MCF 10A (cell line): ENCODE results near the gene SMPD1. TPM values are rescaled to one million over a fixed set of nuclear protein-coding genes. Genes with fewer than 3 reads are reported as not detected.

Source experiments
- BruUV-seq: library from RNA; stranded (reverse); fragments of 400-500 nt; replicated peaks from 2 replicates; lab custom pipeline; 2021; lab: Mats Ljungman, UMichigan
- CTCF ChIA-PET: fragments of 300-600 bp; sonication (Branson Sonifier 250); formaldehyde crosslinking; extraction: SDS; loops from one replicate; lab custom pipeline; 2021; ENCODE audit warnings: antibody characterized with exemption, inconsistent platforms; lab: Yijun Ruan, JAX
- POLR2A ChIA-PET: fragments of 300-600, 350-650 bp; sonication (Branson Sonifier 250); formaldehyde crosslinking; extraction: SDS; loops from one replicate; lab custom pipeline; 2020; ENCODE audit warnings: antibody characterized with exemption, inconsistent platforms; lab: Yijun Ruan, JAX
- DNase-seq: peaks from one replicate; pipeline ENCODE4 v3.0.0-alpha.2; 2018; ENCODE audit not compliant: unreplicated experiment
- H3K27ac Mint-ChIP-seq: one replicate; pipeline ENCODE4 v1.8.0; 2022; ENCODE audit warnings: mild to moderate bottlenecking, low read depth, mixed read lengths; ENCODE audit not compliant: unreplicated experiment
- H3K27me3 Mint-ChIP-seq: one replicate; pipeline ENCODE4 v1.8.0; 2022; ENCODE audit warnings: mixed read lengths; ENCODE audit not compliant: insufficient read depth, unreplicated experiment
- H3K36me3 Mint-ChIP-seq: one replicate; pipeline ENCODE4 v1.8.0; 2022; ENCODE audit warnings: mild to moderate bottlenecking, moderate library complexity, mixed read lengths; ENCODE audit not compliant: insufficient read depth, unreplicated experiment
- H3K4me1 Mint-ChIP-seq: one replicate; pipeline ENCODE4 v1.8.0; 2022; ENCODE audit warnings: mixed read lengths; ENCODE audit not compliant: insufficient read depth, unreplicated experiment
- H3K4me3 Mint-ChIP-seq: one replicate; pipeline ENCODE4 v1.8.0; 2022; ENCODE audit warnings: mild to moderate bottlenecking, moderate library complexity, mixed read lengths; ENCODE audit not compliant: unreplicated experiment
- H3K9me3 Mint-ChIP-seq: one replicate; pipeline ENCODE4 v1.8.0; 2022; ENCODE audit warnings: mixed read lengths; ENCODE audit not compliant: unreplicated experiment
- intact Hi-C: fragments of 100-400 bp; cut with micrococcal nuclease; formaldehyde crosslinking; loops from 2 replicates; pipeline ENCODE4 v1.14.1; 2022
- total RNA-seq: library from RNA; stranded (reverse); gene quantifications from 2 replicates; pipeline ENCODE4 v1.2.3, GENCODE V29; 2022
- TF ChIP-seq, protein P1 (sequence below): fragments of 200-600 bp; IDR thresholded peaks from one replicate; pipeline ENCODE4 v1.8.0; 2022; ENCODE audit warnings: antibody characterized with exemption, mild to moderate bottlenecking; ENCODE audit not compliant: unreplicated experiment

The SMPD1 gene
- total RNA-seq, 1 experiment from 2014 or later: 15.0 TPM

DNA sequence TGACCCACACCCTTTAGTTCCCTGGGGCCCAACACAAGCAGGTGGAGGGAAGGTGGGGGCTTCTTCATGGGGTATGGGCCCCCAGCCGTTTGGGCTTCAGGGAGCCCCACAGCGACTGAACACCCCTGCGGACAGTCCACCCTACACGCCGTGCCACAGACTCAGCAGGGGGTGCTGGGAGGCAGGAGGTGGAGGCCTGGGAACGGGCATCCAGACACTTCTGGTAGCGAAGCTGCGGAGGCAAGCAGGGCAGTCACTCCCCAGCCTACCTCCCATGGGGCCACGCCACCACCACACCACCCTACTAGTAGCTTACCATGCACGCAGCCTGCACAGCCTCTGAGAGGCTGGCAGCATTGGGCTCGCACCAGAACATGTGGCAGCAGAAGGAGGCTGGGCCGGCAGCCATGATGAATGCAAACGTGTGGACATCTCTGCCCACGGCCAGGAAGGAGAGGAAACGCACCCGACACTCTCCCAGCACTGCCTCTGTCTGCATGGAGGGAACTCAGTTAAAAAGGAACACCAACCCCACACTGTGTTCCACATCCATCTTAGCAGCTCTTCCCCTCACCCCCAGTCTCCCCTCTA, 5.3 kb downstream of the SMPD1 start:
- Mint-ChIP-seq H3K36me3 (no peaks in the 10 kb centered on the region), H3K9me3 (no peaks in the 10 kb centered on the region), H3K27ac (no peak overlapping the region), H3K27me3 (peaks cover 32% of the 10 kb centered on the region), H3K4me3 (no peak overlapping the region), H3K4me1 (peaks cover 5% of the 10 kb centered on the region)
- TF ChIP-seq, protein P1, sequence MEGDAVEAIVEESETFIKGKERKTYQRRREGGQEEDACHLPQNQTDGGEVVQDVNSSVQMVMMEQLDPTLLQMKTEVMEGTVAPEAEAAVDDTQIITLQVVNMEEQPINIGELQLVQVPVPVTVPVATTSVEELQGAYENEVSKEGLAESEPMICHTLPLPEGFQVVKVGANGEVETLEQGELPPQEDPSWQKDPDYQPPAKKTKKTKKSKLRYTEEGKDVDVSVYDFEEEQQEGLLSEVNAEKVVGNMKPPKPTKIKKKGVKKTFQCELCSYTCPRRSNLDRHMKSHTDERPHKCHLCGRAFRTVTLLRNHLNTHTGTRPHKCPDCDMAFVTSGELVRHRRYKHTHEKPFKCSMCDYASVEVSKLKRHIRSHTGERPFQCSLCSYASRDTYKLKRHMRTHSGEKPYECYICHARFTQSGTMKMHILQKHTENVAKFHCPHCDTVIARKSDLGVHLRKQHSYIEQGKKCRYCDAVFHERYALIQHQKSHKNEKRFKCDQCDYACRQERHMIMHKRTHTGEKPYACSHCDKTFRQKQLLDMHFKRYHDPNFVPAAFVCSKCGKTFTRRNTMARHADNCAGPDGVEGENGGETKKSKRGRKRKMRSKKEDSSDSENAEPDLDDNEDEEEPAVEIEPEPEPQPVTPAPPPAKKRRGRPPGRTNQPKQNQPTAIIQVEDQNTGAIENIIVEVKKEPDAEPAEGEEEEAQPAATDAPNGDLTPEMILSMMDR: no peak
- BruUV-seq: no TSS peak
- DNase-seq: no peak
- ChIA-PET CTCF (interaction anchor here (0.5 to 1.3 kb wide), 5 partner anchors 9 to 409 kb away, joined by 3 to 5 read pairs (median 3); partner anchors contain the start of gene OR52L1), POLR2A (no interaction called here)
- intact Hi-C loops: no loop called here

GRCh38 chr11:6397156-6397555, 6.9 kb downstream of the SMPD1 start:
- Mint-ChIP-seq H3K4me3 (no peak overlapping the region), H3K27ac (no peak overlapping the region), H3K36me3 (no peaks in the 10 kb centered on the region), H3K9me3 (no peaks in the 10 kb centered on the region), H3K27me3 (peaks cover 32% of the 10 kb centered on the region), H3K4me1 (no peaks in the 10 kb centered on the region)
- POLR2A ChIA-PET: no interaction called here
- no TSS peak for BruUV-seq
- DNase-seq: no peak
- intact Hi-C loops: no loop called here
- TF ChIP-seq, protein P1: no peak
- CTCF ChIA-PET: interaction anchor here (0.9 to 1.3 kb wide), 3 partner anchors 9 to 48 kb away, joined by 3 to 5 read pairs (median 4); no protein-coding TSS in a partner anchor

DNA sequence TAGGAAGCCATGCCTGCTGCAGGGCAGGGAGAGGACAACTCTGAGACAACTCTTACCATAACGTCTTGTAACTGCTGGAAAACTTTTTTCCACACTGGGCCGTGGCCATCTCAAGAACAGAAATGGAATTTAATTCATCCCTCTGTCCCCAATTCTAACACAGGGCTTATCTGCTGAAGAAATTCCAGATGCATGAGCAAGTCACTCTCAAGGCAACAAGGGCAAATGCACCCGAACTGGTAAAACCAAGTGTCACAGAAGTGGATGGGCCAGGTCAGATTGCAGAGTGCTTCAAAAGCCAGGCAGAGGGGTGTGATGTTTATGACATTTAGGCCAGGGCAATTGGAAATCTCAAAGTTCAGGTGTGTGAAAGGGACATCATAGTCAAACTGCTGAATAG, 7.4 kb downstream of the SMPD1 start:
- ChIA-PET CTCF (interaction anchor here (0.7 to 2.9 kb wide), 3 partner anchors 19 to 1924 kb away, joined by 3 to 20 read pairs (median 4); no protein-coding TSS in a partner anchor), POLR2A (no interaction called here)
- TF ChIP-seq, protein P1: no peak
- no peaks in the 10 kb centered on the region for H3K9me3 Mint-ChIP-seq
- no peak for DNase-seq
- no peak overlapping the region for H3K27ac Mint-ChIP-seq
- peaks cover 32% of the 10 kb centered on the region for H3K27me3 Mint-ChIP-seq
- H3K36me3 Mint-ChIP-seq: no peaks in the 10 kb centered on the region
- no peaks in the 10 kb centered on the region for H3K4me1 Mint-ChIP-seq
- no TSS peak for BruUV-seq
- intact Hi-C loops: no loop called here
- no peak overlapping the region for H3K4me3 Mint-ChIP-seq

DNA sequence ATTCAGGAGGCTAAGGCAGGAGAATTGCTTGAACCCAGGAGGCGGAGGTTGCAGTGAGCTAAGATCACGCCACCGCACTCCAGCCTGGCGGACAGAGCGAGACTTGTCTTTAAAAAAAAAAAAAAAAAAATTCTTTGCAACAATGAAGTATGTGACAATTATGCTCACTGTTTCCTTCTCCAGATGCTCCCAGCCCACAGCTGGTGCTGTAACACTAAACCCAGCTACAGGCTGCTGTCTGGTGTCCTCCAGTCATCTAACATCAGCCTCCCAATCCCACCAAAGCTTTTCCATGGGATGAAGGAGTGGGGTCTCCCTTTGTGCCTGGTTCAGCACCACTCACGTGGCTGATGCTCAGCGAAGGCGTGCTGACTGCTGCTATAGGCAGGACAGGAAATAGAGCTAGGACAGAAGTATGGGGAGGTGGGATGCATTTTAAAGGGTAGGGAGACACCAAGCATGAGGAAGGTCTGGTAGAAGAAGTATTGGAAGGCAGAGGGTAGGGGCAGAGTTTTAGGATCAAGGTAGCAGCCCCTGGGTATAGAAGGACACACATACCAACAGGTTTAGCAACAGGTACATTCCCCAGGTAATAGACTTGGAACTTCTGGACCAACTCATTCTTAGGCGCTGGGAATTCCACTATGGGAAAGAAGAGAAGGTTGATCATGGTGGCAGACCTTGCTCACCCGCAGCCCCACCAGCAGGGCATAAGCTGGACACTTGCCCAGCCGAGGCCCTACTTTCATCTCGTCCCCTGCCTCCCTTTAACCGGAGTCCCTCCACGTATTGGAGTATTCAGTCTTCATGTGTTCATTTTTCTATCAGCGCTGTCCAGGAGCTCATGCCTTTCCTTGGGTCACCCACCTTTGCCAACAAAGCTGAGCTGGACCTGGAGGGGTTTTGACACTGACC, 10.4 kb downstream of the SMPD1 start:
- no peak overlapping the region for H3K27ac Mint-ChIP-seq
- CTCF ChIA-PET: interaction anchor here (0.5 to 2.9 kb wide), 8 partner anchors 15 to 620 kb away, joined by 3 to 20 read pairs (median 4); no protein-coding TSS in a partner anchor
- H3K4me3 Mint-ChIP-seq: no peak overlapping the region
- H3K9me3 Mint-ChIP-seq: no peaks in the 10 kb centered on the region
- no TSS peak for BruUV-seq
- POLR2A ChIA-PET: interaction anchor here (0.6 to 1.1 kb wide), 2 partner anchors 11 to 45 kb away, joined by 3 read pairs; partner anchors contain the start of gene SMPD1
- DNase-seq: no peak
- no peaks in the 10 kb centered on the region for H3K4me1 Mint-ChIP-seq
- intact Hi-C loops: no loop called here
- H3K36me3 Mint-ChIP-seq: no peaks in the 10 kb centered on the region
- TF ChIP-seq, protein P1: no peak
- peaks cover 32% of the 10 kb centered on the region for H3K27me3 Mint-ChIP-seq
